CD4-positive, alpha-beta T cell (primary cell): ENCODE results near the gene DDX54. TPM values are rescaled to one million over a fixed set of nuclear protein-coding genes. Genes with fewer than 3 reads are reported as not detected.
"Not testable (repeated sequence)": the region's sequence is repeated elsewhere in the genome, so short reads cannot be mapped to it uniquely, and the experiment has no call there.

Source experiments
- ATAC-seq: fragments of 200-7000 bp; cut with Tn5 transposase; one replicate; pipeline ENCODE4 v1.10.0; 2022; ENCODE audit warnings: mild to moderate bottlenecking; ENCODE audit not compliant: poor library complexity
- CTCF ChIA-PET: fragments of 350-600 bp; sonication (Branson Sonifier 250); formaldehyde crosslinking; loops from one replicate; lab custom pipeline; 2021; ENCODE audit warnings: antibody characterized with exemption, inconsistent platforms; lab: Charles Lee
- POLR2A ChIA-PET: fragments of 350-600 bp; sonication (Branson Sonifier 250); formaldehyde crosslinking; loops from one replicate; lab custom pipeline; 2021; ENCODE audit warnings: antibody characterized with exemption, inconsistent platforms; lab: Charles Lee
- DNase-seq, 14 experiments: peaks; one replicate each; pipeline ENCODE4 v3.0.0-alpha.2; 2013 to 2020; ENCODE audit warnings: mixed read lengths in 2 of 14
- H3K27ac ChIP-seq, 2 donors: one replicate each; pipeline versions ENCODE4 v1.5.1 to v1.7.0; 2013; ENCODE audit warnings: low read length in 2 of 2, low read depth in 1 of 2, mild to moderate bottlenecking in 1 of 2
- H3K27me3 ChIP-seq, 2 experiments: 1 replicate in 1 of 2; 2 replicates in 1 of 2; pipeline versions ENCODE4 v1.6.1 to v1.7.0; 2013; ENCODE audit warnings: low read length in 2 of 2, control low read depth in 1 of 2, mild to moderate bottlenecking in 1 of 2, moderate library complexity in 1 of 2; ENCODE audit not compliant: insufficient read depth in 2 of 2, control insufficient read depth in 1 of 2
- H3K36me3 ChIP-seq: one replicate; pipeline ENCODE4 v1.6.1; 2013; ENCODE audit warnings: low read length, control low read depth; ENCODE audit not compliant: insufficient read depth
- H3K4me1 ChIP-seq: one replicate; pipeline ENCODE4 v1.6.1; 2013; ENCODE audit warnings: low read length, control low read depth; ENCODE audit not compliant: insufficient read depth
- H3K4me3 ChIP-seq: one replicate; pipeline ENCODE4 v1.5.1; 2013; ENCODE audit warnings: mild to moderate bottlenecking, low read length, moderate library complexity
- H3K9me3 ChIP-seq, 2 experiments: 1 replicate in 1 of 2; 2 replicates in 1 of 2; pipeline versions ENCODE4 v1.6.1 to v1.7.0; 2013; ENCODE audit warnings: low read length in 2 of 2, mild to moderate bottlenecking in 2 of 2, control low read depth in 1 of 2, moderate library complexity in 1 of 2; ENCODE audit not compliant: control insufficient read depth in 1 of 2, insufficient read depth in 1 of 2
- H3K27ac Mint-ChIP-seq: one replicate; pipeline ENCODE4 v1.8.0; 2020; ENCODE audit warnings: mixed read lengths
- H3K27me3 Mint-ChIP-seq: one replicate; pipeline ENCODE4 v1.8.0; 2021; ENCODE audit warnings: mixed read lengths
- H3K36me3 Mint-ChIP-seq: one replicate; pipeline ENCODE4 v1.8.0; 2021; ENCODE audit warnings: low read depth, mixed read lengths
- H3K4me1 Mint-ChIP-seq: one replicate; pipeline ENCODE4 v1.8.0; 2021; ENCODE audit warnings: low read depth, mixed read lengths
- H3K4me3 Mint-ChIP-seq: one replicate; pipeline ENCODE4 v1.8.0; 2020; ENCODE audit warnings: mild to moderate bottlenecking, mixed read lengths
- H3K9me3 Mint-ChIP-seq: one replicate; pipeline ENCODE4 v1.8.0; 2020; ENCODE audit warnings: mixed read lengths
- intact Hi-C, 2 experiments: fragments of 100-400 bp; cut with DNase I in 1 of 2; cut with micrococcal nuclease in 1 of 2; formaldehyde crosslinking; loops; one replicate each; pipeline versions ENCODE4 v1.15.1 to v1.9.0; 2023 to 2025; cut with DNase I, micrococcal nuclease
- total RNA-seq, 174 experiments: library from RNA in 2 of 174; stranded (reverse) in 2 of 174; gene quantifications; one replicate each; pipeline ENCODE4 v1.2.3 and lab custom pipeline; 2021 to 2026
- TF ChIP-seq, protein P1 (sequence below): fragments of 200-600 bp; IDR thresholded peaks from one replicate; pipeline ENCODE4 v1.8.0; 2022; ENCODE audit warnings: antibody characterized with exemption, mild to moderate bottlenecking

DDX54 gene
- total RNA-seq, 2 experiments from 2014 or later = 56.8 to 61.1 TPM

DNA sequence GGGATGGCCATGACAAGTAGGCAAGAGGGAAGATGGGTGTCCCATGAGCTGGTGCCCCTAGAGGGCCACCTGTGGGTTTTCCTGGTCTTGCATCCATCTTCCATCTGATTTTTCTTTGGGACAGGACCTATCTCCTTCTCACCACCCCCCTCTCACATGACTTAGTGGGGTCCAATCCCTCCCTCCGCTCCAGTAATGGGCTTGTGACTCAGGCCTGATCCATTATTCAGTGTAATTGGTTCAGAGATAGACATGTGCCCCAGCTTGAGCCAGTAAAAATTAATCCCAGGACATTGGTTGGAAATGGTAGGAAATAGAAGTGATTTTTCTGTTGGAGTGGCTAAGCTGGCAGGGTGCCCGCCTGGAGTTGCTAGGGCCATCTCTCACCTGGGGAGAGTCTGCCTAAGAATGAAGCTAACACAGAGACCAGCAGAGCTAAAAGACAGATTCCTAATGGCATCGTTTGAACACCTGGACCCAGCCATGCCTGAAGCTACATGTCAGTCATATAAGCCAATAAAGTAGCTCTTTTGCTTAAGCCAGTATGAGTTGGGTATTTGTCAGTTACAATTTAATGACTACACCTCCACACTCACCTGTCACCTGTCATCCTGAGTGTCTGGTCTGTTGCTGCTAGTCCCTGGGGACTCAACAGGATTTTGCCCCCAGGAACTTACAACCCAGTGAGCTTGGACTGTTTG is 64.5 kb downstream of the DDX54 start:
- TF ChIP-seq, protein P1, sequence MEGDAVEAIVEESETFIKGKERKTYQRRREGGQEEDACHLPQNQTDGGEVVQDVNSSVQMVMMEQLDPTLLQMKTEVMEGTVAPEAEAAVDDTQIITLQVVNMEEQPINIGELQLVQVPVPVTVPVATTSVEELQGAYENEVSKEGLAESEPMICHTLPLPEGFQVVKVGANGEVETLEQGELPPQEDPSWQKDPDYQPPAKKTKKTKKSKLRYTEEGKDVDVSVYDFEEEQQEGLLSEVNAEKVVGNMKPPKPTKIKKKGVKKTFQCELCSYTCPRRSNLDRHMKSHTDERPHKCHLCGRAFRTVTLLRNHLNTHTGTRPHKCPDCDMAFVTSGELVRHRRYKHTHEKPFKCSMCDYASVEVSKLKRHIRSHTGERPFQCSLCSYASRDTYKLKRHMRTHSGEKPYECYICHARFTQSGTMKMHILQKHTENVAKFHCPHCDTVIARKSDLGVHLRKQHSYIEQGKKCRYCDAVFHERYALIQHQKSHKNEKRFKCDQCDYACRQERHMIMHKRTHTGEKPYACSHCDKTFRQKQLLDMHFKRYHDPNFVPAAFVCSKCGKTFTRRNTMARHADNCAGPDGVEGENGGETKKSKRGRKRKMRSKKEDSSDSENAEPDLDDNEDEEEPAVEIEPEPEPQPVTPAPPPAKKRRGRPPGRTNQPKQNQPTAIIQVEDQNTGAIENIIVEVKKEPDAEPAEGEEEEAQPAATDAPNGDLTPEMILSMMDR = no peak
- Histone ChIP-seq H3K36me3 (no peaks in the 10 kb centered on the region), H3K9me3 (no peaks in the 10 kb centered on the region), H3K4me1 (no peaks in the 10 kb centered on the region), H3K27me3 (no peaks in the 10 kb centered on the region), H3K27ac (no peak overlapping the region), H3K4me3 (no peak overlapping the region)
- ATAC-seq = no peak
- intact Hi-C loops = no loop called here
- CTCF ChIA-PET = no interaction called here
- Mint-ChIP-seq H3K27ac (no peak overlapping the region), H3K27me3 (no peaks in the 10 kb centered on the region), H3K4me3 (no peak overlapping the region), H3K36me3 (no peaks in the 10 kb centered on the region), H3K4me1 (no peaks in the 10 kb centered on the region), H3K9me3 (no peaks in the 10 kb centered on the region)
- POLR2A ChIA-PET = no interaction called here
- DNase-seq = no peak

DNA sequence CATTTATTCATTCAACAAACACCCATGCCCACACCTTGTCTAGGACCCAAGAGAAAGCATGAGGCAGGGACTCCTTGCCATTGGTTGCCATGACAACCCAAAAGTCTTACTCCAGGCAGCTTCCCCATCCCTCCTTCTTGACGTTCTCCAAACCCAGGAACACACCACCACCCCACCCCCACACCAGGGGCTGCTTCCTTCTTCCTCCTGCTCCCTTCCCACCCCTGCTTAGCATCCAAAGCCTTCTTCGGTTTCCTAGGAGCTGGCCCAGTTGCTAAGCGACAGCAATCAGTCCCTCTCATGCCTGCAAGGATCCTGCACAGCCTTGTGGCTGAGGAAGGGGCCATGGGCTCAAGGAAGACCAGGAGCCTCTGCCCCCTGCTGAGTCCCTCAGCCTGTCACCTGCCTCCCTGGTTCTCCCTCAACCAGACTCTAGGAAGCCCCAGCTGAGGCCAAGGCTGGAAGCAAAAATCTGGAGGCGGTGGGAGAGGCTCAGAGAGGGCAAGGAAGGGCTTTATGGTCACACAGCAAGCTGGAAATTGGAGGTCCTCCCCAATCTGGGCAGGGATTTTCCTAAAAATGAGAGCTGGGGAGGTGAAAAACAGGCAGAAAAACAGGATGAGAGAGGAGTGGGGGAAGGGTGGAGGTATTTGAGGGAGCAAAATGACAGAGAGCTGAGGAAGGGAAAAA is 65.2 kb downstream of the DDX54 start:
- Histone ChIP-seq H3K36me3 (no peaks in the 10 kb centered on the region), H3K4me3 (no peak overlapping the region), H3K9me3 (no peaks in the 10 kb centered on the region), H3K4me1 (no peaks in the 10 kb centered on the region), H3K27me3 (no peaks in the 10 kb centered on the region), H3K27ac (no peak overlapping the region)
- DNase-seq (no peak), ATAC-seq (no peak)
- TF ChIP-seq, protein P1 = no peak
- no peak overlapping the region for H3K4me3 Mint-ChIP-seq
- ChIA-PET CTCF (no interaction called here), POLR2A (no interaction called here)
- H3K27me3 Mint-ChIP-seq = no peaks in the 10 kb centered on the region
- intact Hi-C loops = no loop called here
- H3K27ac Mint-ChIP-seq = no peak overlapping the region
- no peaks in the 10 kb centered on the region for H3K36me3 Mint-ChIP-seq
- no peaks in the 10 kb centered on the region for H3K9me3 Mint-ChIP-seq
- H3K4me1 Mint-ChIP-seq = no peaks in the 10 kb centered on the region

DNA sequence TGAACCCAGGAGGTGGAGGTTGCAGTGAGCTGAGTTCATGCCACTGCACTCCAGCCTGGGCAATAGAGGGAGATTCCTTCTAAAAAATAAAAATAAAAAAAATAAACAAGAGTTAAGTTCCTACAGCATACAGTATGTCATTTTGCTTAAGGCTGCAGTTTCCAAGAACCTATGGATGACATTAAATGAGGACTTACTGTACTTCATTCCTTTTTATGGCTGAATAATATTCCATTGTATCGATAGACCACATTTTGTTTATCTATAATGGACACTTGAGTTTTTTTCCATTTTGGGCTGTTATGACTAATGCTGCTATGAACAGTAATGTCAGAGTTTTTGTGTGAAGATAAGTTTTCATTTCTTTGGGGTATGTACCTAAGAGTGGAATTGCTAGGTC is 67.1 kb downstream of the DDX54 start:
- Histone ChIP-seq H3K27ac (no peak overlapping the region), H3K9me3 (no peaks in the 10 kb centered on the region), H3K36me3 (no peaks in the 10 kb centered on the region), H3K27me3 (no peaks in the 10 kb centered on the region), H3K4me3 (no peak overlapping the region), H3K4me1 (no peaks in the 10 kb centered on the region)
- DNase-seq = no peak
- no peaks in the 10 kb centered on the region for H3K9me3 Mint-ChIP-seq
- H3K4me3 Mint-ChIP-seq = no peak overlapping the region
- no peaks in the 10 kb centered on the region for H3K36me3 Mint-ChIP-seq
- intact Hi-C loops = no loop called here
- ChIA-PET POLR2A (no interaction called here), CTCF (no interaction called here)
- H3K27me3 Mint-ChIP-seq = no peaks in the 10 kb centered on the region
- H3K4me1 Mint-ChIP-seq = no peaks in the 10 kb centered on the region
- ATAC-seq = no peak
- TF ChIP-seq, protein P1 = no peak
- no peak overlapping the region for H3K27ac Mint-ChIP-seq

DNA sequence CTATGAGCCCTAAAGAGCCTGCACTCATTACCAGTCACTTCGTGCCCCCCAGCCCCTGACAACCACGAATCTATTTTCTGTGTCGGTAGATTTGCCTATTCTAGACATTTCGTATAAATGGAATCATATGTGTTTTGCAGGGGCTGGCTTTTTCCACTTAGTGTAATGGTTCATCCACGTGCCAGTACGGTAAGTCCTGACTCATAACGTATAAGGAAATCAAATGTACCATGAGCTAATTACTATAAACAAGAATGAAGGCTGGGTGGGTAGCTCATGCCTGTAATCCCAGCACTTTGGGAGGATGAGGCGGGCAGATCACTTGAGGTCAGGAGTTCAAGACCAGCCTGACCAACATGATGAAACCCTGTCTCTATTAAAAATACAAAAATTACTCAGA is 67.6 kb downstream of the DDX54 start:
- ATAC-seq, H3K9me3 Mint-ChIP-seq, H3K4me3 ChIP-seq, H3K27me3 Mint-ChIP-seq, H3K4me3 Mint-ChIP-seq, H3K36me3 ChIP-seq, H3K27me3 ChIP-seq, H3K36me3 Mint-ChIP-seq, H3K4me1 Mint-ChIP-seq, H3K9me3 ChIP-seq, H3K4me1 ChIP-seq, intact Hi-C loops, CTCF ChIA-PET, H3K27ac Mint-ChIP-seq, POLR2A ChIA-PET, H3K27ac ChIP-seq, DNase-seq: not testable (repeated sequence)
